GM21786 (cell line): ENCODE data around the gene SAMD14.

Source experiments
- ATAC-seq: cut with Tn5 transposase; IDR thresholded peaks from one replicate; pipeline ENCODE4 v1.9.1; 2021; ENCODE audit not compliant: unreplicated experiment

Gene SAMD14

DNA sequence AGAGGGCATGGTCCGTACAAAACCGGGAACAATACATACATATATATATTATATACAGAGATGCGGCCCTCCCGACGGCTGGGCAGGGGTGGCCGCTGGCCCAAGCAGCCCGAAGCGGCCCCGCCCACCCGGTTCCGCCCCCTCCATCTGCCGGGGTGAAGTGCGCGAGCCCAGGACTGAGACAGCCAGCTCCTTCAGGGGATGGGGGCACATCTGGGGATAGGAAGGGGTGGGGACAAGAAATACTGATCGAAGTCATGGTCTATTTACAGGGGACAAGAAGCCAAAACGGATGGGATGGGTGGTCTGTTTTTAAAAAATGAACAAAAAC, 3.8 kb upstream of the SAMD14 start:
- no peak for ATAC-seq

DNA sequence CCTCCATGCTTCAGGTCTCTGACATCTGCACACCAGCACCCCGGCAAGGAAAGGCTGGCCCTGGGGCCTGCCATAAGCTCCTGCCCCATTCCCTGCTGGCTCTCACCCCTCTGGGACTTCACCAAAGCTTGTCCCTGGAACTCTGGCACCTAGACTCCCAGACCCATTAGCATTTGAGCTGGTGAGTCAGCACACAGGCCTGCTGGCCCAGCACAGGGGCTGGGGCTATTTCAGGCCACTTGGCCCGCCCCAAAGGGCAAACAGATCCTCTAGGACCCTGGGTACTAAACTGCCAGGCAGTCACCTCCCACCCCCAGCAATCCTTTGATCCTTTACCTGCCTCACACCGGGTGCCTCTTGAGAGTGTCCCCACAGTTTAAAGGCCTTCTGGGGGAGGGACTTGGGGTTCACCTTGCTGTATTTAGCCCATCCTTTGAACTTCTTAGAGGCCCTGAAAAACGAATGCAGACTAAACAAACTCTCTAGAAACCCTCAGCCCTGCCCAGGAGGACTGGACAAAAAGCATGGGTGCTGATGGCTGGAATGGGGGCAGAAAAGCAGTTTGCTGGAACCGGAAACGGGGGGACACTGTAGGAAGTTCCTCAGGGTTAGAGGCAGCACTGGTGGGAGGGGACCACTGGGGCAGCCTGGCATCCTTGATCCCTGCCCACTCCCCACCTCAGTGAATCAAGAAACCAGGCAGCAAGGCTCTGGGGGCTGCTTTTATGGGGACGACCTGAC, 3.2 kb upstream of the SAMD14 start:
- no peak for ATAC-seq

DNA sequence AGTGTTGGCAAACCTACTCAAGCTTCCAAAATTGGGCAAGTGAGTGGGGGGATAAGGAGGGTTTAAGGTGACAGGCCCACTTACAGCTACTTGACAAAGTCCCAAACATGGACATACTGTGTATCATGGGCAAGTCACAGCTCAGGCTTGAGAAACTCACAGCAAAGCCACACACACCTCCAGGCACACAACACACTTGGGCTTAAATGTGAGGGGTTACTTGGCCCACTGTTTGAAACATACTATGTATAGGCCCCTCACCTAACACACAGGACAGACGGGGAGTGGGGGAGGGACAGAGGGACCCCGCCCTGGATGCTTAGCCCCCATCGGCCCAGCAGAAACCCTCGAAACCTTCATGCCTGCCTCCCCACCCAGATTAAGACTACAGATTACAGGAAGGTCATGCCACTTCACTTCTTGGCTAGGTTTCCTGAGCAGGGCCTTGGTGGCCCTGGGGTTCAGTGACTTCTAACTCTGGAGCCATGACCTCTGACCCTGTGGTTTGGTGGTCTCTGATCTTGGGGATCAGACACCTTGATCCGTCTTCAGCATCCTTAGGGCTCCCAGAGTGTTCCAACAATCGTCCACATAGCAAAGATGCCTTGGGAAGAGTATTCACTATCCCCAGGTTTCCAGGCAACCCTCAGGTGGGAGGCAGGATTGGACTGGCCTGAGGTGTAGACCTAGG, 2.3 kb upstream of the SAMD14 start:
- no peak for ATAC-seq

DNA sequence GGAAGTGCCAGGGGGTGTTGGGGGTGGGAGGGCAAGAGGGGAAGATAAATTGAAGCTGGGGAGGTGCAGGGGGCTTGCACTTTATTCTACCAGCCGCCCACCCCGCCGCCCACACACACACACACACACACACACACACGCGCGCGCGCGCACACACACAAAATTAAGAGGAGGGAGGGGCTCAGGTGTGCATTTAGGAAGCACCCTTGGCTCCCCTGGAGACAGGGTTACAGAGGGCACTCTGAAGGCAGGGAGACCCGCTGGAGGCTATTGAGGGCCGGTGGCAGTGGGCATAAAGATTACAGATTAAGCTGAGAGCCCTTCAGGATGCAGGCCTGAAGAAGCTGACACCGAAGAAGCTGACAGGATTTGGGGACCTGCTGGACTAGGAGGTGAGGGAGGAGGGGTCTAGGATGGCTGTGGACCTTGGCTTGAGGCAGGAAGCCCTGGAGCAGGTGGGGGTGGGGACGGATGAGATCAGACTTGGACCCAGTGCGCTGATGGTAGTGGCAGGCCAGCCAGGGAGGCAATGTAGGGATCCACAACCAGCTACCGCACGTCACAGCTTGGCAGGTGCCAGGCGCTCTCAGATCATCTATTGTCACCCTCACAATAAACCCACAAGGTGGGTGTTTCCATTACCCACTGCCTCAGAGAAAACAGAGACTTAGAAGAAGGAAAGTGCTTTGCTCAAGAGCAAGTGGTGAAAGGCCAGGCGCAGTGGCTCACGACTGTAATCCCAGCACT, 772 bp upstream of the SAMD14 start:
- no peak for ATAC-seq

DNA sequence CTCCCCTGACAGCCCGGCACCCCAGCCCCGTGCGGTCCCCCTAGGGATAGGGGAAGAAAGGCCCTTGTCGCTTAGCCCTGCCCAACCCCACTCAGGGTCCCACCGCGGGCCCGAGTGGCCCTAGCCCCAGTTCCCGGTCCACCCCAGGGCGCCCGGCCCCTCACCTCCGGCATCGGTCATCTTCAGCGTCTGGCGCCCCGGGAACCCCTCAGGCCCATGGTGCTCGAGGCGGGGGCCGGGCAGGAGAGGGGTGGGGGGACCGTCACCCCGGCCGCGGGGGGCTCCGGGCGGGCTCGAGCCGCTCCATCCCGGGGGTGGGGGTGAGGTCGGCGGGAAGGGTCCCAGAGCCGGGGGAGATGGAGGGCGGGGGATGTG, 620 bp downstream of the SAMD14 start:
- ATAC-seq = no peak

DNA sequence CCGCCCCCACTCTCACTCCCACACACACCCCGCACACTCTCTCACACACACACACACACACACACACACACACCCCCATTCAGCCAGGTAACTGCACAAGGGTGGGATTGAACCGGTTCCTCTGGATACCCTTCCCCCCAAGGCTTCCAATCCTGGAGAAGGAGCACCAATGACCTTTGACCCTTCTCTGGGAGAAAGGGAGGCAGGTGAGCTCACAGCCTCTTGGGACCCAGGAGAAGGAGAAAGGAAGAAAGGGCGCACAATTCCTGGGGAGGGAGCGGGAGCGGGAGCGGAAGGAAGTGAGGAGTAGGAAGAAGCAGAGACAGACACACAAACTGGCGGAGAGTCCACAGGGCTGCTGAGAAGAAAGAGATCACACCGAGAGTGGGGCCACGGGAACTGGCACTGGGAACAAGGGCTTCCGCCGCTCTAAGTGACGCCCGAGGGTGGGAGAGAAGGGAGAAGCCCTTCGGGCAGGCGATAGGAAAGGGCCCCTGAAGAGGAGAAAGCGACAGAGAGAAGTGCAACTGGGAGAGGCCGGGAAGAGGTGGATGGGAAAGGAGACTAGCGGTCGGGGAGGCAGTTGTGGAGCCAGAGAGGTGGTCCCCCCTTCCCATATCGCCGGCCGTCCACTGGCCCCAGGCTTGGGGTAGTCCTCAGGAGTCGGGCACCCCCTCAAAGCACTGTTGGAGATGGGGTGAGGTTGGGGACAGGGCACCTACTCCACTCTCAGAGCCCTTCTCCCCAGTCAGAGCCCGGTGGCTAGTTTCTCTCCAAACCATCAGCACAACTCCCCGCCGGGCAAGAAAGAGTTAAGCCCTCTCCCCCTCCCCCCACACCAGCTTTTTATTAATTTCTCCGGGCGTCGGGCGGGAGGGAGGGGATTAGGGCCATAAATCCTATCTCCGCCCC, 1.3 kb downstream of the SAMD14 start:
- ATAC-seq = no peak

DNA sequence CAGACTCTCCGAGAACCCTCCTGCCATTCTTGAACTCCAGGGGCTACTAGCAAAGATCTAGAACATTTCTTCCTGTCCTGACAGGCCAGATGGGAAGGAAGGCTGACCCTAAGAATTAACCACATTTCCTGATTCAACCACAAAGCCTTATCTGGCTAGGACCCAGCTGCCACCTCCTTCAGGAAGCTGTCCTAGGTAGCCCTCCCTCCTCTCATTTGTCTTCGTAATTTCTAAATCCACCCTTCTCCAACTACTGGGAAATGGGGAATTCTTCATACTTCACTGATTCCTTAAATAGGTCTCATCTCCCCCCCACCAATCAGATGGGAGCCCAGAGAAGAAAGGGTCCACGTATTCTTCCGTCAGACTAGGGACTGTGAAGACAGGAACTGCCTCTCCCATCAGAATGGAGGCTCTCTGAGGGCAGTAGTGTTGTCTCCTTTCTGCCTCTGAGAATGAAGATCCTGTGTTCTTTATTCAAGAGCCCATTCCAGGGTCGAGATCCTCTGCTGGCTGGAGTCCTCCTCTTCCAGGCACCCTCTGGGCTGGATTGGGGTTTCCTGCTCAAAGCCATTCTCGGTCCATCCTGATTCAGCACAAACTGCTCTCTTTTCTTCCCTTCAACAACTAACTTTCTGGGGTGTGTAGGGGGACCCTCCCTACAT, 2.1 kb downstream of the SAMD14 start:
- no peak for ATAC-seq

DNA sequence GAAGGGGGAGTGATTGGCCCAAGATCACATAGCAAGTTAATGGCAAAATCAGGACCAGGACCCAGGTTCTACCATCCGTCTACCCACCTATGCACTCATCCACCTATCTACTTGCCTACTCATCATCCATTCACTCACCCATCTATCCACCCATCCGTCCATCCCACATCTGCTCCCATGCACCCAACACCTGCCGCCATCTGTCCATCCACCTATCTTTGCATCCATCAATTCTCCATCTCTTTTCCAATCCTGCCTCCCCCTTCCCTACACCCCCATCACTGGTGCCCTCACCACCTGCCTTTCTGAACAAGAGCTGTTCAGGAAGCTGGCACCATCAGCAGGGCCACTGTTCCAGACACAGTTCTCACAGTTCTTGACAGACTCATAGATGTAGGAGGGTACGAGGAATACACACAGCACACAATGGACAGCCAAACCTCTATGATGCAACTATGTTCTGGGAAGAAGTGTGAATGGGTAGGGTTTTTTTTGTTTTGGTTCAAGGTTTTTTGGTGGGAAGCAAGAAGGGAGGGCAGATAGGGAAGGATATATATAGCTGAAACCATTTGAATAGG, 4.5 kb downstream of the SAMD14 start:
- no peak for ATAC-seq

DNA sequence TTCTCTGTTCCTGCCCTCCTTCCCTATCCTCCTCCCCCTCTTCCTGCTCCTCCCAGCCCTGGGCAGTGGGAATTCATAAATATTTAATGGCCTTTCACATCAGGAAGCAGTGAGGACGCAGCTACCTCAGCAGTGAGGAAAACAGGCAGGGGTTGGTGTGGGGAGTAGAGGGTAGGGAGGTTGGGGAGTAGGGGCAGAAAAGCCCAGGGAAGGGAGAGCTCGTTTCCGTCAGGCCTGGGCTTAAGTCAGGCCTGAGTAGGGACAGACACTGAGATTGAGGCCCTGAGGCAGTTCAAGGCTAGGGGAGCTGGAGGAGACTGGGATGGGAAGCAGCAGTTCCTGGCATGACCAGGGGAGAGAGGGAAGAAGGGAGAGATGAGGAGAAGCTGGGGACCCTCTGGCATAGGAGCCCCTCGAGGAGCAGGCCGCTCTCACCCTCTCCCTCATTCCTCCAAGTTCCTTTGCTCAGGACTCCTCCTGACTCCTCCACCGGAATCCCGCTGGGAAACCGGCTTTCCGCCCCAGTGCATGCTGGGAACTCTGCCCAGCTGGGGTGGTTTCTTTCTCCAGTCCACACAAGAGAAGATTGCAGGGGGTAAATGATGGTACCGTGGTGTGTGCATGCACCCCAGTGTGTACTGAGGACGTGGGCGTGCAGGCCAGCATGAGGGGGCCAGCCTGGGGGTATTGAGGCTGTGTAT, 6.2 kb downstream of the SAMD14 start:
- no peak for ATAC-seq

DNA sequence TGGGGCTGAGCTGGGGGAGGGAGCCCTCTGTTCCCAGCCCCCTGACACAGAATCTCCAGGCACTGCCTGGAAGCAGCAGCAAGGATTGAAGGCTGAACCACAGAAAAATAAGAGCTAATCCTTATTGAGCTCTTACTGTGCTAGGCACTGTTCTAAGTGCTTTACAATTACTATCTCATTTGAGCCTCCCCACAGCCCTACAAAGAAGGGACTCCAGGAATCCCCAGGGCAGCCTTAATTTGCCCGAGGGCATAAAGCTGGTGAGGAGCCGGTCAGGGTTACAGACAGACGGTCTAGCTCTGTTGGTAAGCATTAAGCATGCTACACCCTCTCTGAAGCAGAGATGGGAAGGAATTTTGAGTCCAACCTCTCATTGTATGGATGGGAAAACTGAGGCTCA, 7.0 kb downstream of the SAMD14 start:
- no peak for ATAC-seq

DNA sequence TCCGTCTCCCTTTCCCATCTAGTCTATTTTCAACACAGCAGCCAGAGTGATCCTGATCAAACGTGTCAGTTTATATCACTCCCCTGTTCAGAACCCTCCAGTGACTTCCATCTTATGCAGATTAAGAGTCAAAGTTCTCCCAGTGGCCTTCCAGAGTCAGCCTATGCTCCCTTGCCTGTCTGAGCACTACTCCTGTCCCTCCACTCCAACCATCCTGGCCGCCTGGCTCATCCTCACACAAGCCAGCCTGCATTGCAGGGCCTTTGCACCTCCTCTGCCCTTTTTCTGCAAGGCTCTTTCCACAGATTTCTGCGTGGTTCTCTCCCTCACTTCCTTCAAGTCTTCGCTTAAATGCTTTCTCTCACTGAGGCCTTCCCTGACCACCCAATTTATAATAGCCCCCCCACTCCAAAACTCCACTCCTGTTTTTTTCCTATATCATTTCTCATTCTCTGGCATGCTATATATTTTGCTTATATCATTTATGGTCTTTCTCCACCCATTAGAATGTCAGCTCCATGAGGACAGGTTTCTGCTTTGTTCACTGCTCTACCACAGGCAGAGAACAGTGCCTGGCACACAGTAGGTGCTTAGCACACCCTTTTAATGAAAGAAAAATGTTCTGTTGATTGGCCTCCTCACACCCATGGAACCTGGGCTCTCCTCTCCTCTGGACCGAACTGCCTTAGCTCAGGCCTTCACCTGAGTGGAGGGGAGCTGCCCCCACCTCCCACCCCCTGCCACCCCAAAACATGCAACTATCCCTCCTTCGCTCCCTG, 9.3 kb downstream of the SAMD14 start:
- no peak for ATAC-seq

DNA sequence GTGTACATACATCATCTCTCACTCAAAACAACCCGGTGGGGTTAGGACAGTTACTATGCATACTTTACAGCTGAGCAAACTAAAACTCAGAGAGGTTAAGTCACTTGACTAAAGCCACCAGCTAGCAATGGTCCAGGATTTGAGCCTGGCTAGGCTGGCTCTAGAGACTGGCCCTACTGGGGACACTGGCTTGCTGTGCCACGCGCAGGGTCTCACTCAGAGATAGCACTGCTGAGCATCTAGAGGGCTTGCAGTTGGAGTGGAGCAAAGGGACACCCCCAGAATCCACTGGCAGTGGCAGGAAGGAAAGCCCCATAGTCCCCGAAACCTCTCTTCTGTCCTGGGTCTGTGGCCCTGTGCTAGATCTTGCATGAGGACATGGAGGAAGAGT, 11.1 kb downstream of the SAMD14 start:
- no peak for ATAC-seq

DNA sequence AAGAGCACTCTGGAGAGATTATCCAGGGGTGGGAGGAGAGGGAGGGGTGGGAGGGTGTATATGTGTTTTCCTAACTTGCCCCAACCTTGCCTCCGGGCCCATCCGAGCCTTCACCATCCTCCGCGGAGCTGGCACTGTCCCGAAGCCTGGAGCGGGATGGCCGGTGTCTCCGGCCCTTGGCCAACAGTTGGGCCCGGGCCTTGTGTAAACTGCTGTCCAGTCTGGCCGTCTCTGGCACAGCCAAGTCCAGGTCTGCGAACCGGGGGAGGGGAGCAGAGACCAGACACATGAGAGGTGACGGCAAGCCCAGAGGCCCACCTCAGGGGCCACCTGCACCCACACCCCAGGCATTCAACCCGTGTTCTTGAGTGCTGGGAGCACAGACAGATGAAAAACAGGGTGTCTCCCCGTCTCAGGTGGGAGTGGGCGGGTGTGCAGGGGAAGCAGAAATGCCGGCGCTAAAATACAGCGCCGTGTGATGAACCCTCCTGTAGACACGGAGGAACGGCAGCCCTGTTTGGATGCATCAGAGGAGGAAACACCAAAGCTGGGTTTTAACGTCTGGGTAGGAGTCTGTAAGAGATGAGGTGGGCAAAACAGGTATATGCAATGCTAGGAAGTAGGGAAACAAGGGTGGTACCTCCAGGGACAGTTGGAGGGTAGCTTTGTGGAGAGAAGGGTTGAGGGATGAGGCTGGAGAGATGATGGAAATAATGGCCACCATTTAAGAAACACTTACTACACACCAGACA, 11.7 kb downstream of the SAMD14 start:
- ATAC-seq = no peak

DNA sequence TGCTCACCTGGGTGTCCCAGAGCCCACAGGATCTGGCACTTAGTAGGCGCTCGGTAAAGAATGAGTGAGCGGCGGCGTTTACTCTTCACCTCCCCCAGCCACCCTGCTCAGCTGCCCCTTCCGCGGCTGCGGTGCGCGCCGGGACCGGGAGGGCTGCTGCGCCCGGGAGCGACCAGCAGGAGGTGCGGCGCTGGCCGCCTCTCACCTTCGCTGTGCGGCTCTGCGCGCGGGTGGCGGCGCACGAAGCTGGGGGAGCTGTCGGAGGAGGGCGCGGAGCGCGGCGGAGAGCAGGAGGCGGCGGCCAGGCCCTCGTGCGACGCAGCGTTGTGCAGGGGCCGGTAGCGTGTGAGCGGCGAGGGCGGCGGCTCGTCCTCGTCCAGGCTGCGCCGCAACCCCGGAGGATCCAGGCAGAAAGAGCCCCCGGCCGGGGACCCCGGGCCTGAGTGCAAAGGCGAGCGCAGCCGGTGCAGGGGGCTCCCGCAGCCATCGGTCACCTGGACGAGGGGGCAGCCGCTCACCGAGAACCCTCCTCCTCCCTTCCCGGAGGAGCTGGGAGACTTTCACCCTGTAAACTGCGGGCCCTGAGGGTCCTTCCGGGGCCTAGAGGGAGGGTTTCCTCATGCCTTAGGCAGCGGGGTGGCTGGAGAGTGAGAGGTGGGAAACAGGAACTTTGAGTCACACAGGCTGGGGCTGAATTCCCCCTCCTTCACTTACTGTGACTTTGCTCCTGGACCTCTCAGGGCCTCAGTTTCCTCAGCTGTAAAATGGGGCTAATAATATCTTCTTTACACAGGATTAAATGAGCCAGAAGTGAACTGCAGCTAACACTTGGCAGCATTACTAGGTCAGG, 12.5 kb downstream of the SAMD14 start:
- no peak for ATAC-seq

DNA sequence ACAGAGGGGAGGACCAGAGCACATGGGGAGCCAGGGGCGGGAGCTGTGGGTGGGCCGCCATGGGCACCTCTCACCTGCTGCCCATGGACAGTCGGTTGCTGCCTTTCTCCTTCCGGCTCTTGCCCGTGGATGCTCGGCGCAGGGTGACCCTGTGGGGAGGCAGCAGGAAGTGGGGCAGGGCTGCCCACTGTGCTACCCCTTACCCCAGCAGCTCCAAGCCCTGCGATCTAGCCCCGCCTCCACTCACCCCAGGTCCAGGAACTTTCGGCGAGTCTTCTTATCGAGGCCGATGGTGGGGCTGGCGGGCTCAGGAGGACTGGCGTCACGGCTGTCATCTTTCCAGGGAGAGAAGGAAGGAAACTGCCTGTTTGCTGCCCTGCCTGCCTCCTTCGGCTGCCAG, 14.2 kb downstream of the SAMD14 start:
- no peak for ATAC-seq

DNA sequence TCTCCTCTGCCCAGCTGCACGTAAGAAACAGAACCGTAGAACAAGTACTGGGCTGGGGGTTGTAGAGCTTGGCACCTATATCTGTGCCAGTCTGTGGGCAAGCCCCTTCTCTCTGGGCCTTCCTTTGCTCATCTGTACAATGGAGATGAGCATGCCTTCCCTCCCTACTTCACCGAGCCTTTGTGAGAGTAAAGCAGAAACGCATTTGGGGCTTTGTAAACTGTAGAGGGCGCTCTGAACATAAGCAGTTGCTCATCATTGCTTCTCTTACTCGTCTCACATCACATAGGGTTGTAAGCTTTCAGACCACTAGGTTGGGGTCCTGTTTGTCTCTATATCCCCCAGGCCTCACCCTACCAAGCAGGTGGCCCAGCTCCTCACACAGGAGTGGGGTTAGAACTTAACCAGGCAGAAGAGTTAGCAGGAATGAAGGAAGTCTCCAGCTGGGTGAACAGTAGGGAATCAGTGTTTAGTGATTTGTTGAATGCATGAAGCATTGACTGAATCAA, 15.1 kb downstream of the SAMD14 start:
- ATAC-seq = no peak

DNA sequence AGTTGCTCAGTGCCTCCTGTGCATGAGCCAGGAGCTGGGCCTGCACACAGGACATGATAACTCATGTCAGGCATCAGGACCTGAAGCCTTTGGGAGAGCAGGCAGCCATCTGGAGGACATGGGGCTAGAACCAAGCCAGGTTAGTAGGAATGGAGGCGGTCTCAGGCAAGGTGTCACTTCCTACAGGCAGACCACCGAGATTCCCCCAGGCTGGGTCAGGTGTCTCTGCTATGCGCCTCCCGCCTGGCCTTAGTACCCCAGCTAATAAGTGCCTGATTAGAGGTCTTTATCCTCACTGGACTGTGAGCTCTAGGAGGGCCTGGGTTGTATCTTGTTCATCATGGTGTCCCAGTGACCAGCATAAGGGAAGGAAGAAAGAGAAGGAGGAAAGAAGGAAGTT, 15.6 kb downstream of the SAMD14 start:
- ATAC-seq = no peak
